Fibroblast of lung (primary cell): ENCODE data around the gene DPM1.

Source experiments
- EZH2 ChIP-seq: IDR thresholded peaks from 2 replicates; pipeline ENCODE4 v1.5.1; 2012; ENCODE audit warnings: low read length, control low read depth, mild to moderate bottlenecking; ENCODE audit errors: missing control alignments
- TF ChIP-seq, protein P1 (sequence below), 2 donors: IDR thresholded peaks in 1 of 2; conservative IDR thresholded peaks in 1 of 2; 1 replicate in 1 of 2; 2 replicates in 1 of 2; pipeline ENCODE4 v1.5.1; 2011 to 2012; ENCODE audit warnings: low read length in 2 of 2, control low read depth in 1 of 2, inconsistent platforms in 1 of 2, low read depth in 1 of 2, mild to moderate bottlenecking in 1 of 2

DNA sequence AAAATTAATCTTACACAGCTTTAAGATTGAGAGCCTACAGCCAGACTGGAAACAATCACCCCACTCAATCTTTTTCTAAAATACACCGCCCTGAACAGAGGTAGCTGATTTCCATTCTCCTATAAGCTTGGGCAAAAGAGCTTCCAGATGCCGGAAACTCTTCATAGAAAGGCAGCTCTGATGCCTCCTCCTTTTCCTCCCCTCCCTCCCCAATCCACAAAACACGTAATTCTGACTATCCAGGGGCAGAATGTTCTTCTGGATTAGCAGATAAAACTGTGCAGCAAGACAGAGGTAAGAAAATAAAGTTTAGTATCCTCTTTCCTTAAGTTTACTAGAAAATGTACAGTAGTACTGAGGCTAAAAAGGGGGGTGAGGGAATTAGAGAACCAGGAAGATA lies 42.9 kb downstream of the DPM1 start:
- TF ChIP-seq, protein P1, sequence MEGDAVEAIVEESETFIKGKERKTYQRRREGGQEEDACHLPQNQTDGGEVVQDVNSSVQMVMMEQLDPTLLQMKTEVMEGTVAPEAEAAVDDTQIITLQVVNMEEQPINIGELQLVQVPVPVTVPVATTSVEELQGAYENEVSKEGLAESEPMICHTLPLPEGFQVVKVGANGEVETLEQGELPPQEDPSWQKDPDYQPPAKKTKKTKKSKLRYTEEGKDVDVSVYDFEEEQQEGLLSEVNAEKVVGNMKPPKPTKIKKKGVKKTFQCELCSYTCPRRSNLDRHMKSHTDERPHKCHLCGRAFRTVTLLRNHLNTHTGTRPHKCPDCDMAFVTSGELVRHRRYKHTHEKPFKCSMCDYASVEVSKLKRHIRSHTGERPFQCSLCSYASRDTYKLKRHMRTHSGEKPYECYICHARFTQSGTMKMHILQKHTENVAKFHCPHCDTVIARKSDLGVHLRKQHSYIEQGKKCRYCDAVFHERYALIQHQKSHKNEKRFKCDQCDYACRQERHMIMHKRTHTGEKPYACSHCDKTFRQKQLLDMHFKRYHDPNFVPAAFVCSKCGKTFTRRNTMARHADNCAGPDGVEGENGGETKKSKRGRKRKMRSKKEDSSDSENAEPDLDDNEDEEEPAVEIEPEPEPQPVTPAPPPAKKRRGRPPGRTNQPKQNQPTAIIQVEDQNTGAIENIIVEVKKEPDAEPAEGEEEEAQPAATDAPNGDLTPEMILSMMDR (conservative IDR thresholded peaks at IDR 0.05 in 1 of 2, IDR thresholded peaks at IDR 0.05 in 1 of 2; ENCODE audit: low read depth in 1 of 2, low read length in 2 of 2): no peak
- no peak for TF ChIP-seq EZH2
